Type B pancreatic cell (in vitro differentiated cells): Measurements from ENCODE around the gene EYA3. TPM values are rescaled to one million over a fixed set of nuclear protein-coding genes. Genes with fewer than 3 reads are reported as not detected.

Experiments
- DNase-seq: peaks from one replicate; pipeline ENCODE4 v3.0.0; 2021; ENCODE audit warnings: mixed read lengths; ENCODE audit not compliant: unreplicated experiment; ENCODE audit errors: extremely low spot score
- H3K27ac Mint-ChIP-seq: 2 replicates; pipeline ENCODE4 v1.8.0; 2021; ENCODE audit warnings: mild to moderate bottlenecking, mixed read lengths
- H3K27me3 Mint-ChIP-seq: 2 replicates; pipeline ENCODE4 v1.8.0; 2021; ENCODE audit warnings: mixed read lengths
- H3K36me3 Mint-ChIP-seq: 2 replicates; pipeline ENCODE4 v1.8.0; 2021; ENCODE audit warnings: mixed read lengths
- H3K4me1 Mint-ChIP-seq: one replicate; pipeline ENCODE4 v1.8.0; 2021; ENCODE audit warnings: mixed read lengths; ENCODE audit not compliant: unreplicated experiment
- H3K4me3 Mint-ChIP-seq: 2 replicates; pipeline ENCODE4 v1.8.0; 2021; ENCODE audit warnings: mild to moderate bottlenecking, mixed read lengths
- H3K9me3 Mint-ChIP-seq: 2 replicates; pipeline ENCODE4 v1.8.0; 2021; ENCODE audit warnings: mixed read lengths
- total RNA-seq: library from RNA; stranded (reverse); gene quantifications from 2 replicates; pipeline ENCODE4 v1.2.1, GENCODE V29; 2021; ENCODE audit warnings: low replicate concordance
- TF ChIP-seq, protein P1 (sequence below): fragments of 200-600 bp; sonication (generic); conservative IDR thresholded peaks from 2 replicates; pipeline ENCODE4 v1.5.0; 2021; ENCODE audit warnings: antibody characterized with exemption, mild to moderate bottlenecking

The EYA3 gene
- total RNA-seq, 1 donor from 2014 or later = 35.4 TPM

DNA sequence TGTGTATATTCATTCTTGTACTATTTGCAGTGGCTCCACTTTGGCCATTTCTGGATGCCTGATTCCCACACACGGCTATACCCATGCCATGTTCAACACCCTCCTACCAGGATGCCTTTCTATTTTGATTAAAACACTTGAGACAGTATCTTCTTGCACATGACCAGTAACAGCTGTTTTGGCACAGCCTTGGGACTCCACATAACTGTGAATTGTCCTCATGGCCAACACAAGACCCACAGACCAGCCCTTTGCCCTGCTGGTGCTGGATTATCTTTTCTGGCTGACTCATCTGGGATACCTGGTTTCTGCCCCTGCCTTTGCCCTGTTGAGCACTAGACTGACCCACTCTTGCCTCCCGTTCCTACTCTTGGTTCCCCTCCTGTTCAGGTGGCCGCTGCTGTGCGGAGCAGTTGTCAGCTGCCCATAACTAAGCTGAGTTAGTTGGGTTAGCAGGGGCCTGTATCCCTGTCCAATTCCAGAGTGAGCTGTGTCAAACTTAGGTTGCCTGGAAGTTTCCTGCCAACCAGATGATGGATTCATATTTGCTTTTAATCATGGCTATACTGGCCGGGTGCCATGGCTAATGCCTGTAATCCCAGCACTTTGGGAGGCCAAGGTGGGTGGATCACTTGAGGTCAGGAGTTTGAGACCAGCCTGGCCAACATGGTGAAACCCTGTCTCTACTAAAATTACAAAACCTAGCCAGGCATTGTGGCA, 10.8 kb upstream of the EYA3 start:
- H3K27ac Mint-ChIP-seq = no peak overlapping the region
- H3K4me3 Mint-ChIP-seq = no peak overlapping the region
- DNase-seq = peak; percentile 25
- H3K9me3 Mint-ChIP-seq = no peaks in the 10 kb centered on the region
- no peaks in the 10 kb centered on the region for H3K36me3 Mint-ChIP-seq
- TF ChIP-seq, protein P1, sequence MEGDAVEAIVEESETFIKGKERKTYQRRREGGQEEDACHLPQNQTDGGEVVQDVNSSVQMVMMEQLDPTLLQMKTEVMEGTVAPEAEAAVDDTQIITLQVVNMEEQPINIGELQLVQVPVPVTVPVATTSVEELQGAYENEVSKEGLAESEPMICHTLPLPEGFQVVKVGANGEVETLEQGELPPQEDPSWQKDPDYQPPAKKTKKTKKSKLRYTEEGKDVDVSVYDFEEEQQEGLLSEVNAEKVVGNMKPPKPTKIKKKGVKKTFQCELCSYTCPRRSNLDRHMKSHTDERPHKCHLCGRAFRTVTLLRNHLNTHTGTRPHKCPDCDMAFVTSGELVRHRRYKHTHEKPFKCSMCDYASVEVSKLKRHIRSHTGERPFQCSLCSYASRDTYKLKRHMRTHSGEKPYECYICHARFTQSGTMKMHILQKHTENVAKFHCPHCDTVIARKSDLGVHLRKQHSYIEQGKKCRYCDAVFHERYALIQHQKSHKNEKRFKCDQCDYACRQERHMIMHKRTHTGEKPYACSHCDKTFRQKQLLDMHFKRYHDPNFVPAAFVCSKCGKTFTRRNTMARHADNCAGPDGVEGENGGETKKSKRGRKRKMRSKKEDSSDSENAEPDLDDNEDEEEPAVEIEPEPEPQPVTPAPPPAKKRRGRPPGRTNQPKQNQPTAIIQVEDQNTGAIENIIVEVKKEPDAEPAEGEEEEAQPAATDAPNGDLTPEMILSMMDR = no peak
- peaks cover under 1% of the 10 kb centered on the region for H3K4me1 Mint-ChIP-seq
- H3K27me3 Mint-ChIP-seq = peaks cover 11% of the 10 kb centered on the region

GRCh38 chr1:28097100-28097472, 8.7 kb upstream of the EYA3 start:
- H3K27me3 Mint-ChIP-seq = peaks cover 21% of the 10 kb centered on the region
- no peaks in the 10 kb centered on the region for H3K4me1 Mint-ChIP-seq
- H3K27ac Mint-ChIP-seq = no peak overlapping the region
- DNase-seq = no peak
- no peaks in the 10 kb centered on the region for H3K36me3 Mint-ChIP-seq
- no peak overlapping the region for H3K4me3 Mint-ChIP-seq
- H3K9me3 Mint-ChIP-seq = no peaks in the 10 kb centered on the region
- TF ChIP-seq, protein P1 = no peak

GRCh38 chr1:28096210-28097099, 8.0 kb upstream of the EYA3 start:
- no peaks in the 10 kb centered on the region for H3K36me3 Mint-ChIP-seq
- H3K27me3 Mint-ChIP-seq = peaks cover 21% of the 10 kb centered on the region
- DNase-seq = peak; percentile 43
- no peaks in the 10 kb centered on the region for H3K9me3 Mint-ChIP-seq
- no peak overlapping the region for H3K27ac Mint-ChIP-seq
- TF ChIP-seq, protein P1 = no peak
- no peaks in the 10 kb centered on the region for H3K4me1 Mint-ChIP-seq
- no peak overlapping the region for H3K4me3 Mint-ChIP-seq

DNA sequence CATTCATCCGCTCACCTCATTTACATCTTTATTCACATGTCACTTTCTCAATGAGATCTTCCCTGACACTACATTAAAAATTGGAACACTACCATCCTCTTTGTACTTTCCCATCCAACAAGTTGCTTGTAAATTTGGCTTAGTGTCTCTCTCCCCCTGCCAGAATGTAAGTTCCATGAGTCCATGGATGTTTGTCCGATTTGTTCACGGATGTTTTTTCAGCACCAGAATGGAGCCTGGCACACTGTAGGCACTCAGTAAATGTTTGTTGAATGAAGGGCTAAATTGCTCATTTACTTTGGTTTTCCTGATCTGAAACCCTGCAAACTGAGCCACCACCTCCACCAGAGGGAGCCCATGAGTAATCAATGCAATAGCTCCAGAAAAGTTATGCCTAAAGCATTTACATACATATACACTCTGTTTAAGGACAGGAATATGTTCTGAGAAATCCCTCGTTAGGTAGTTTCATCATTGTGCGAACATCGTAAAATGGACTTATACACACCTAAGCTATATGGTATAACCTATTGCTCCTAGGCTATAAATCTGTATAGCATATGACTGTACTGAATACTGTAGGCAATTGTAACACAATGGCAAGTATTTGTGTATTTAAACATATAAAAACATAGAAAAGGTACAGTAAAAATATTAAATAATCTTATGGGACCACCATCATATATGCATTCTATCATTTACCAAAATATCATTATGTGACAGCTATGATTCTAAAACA, 2.8 kb upstream of the EYA3 start:
- Mint-ChIP-seq H3K4me3 (peak overlapping the region; percentile 84), H3K36me3 (no peaks in the 10 kb centered on the region), H3K27ac (peak overlapping the region; percentile 79), H3K4me1 (peaks cover 11% of the 10 kb centered on the region), H3K9me3 (no peaks in the 10 kb centered on the region), H3K27me3 (peaks cover 20% of the 10 kb centered on the region)
- TF ChIP-seq, protein P1 = peak; percentile 85
- DNase-seq = peak; percentile 71

- H3K4me1 Mint-ChIP-seq = peaks cover 14% of the 10 kb centered on the region
- H3K36me3 Mint-ChIP-seq = no peaks in the 10 kb centered on the region
- H3K27me3 Mint-ChIP-seq = peaks cover 2% of the 10 kb centered on the region
- H3K9me3 Mint-ChIP-seq = no peaks in the 10 kb centered on the region
- peak overlapping the region; percentile 97 for H3K27ac Mint-ChIP-seq
- no peak for DNase-seq
- TF ChIP-seq, protein P1 = no peak
- H3K4me3 Mint-ChIP-seq = peak overlapping the region; percentile 98
These were observed 719 bp downstream of the EYA3 start for GRCh38 chr1:28087614-28088167.
